OCI-LY3 (cell line): ENCODE results near the gene SLC8A1.

ENCODE experiments used
- EZH2phosphoT487 ChIP-seq: fragments of 200-600 bp; shearing (Covaris generic); IDR thresholded peaks from 2 replicates; pipeline ENCODE4 v1.6.1; 2018; ENCODE audit warnings: antibody characterized with exemption, mixed run types, low read depth
- TF ChIP-seq, protein P1 (sequence below): fragments of 200-600, 300-600 bp; sonication (generic); IDR thresholded peaks from 2 replicates; pipeline ENCODE4 v1.5.1; 2014; ENCODE audit warnings: antibody characterized with exemption, low read length, low read depth

DNA sequence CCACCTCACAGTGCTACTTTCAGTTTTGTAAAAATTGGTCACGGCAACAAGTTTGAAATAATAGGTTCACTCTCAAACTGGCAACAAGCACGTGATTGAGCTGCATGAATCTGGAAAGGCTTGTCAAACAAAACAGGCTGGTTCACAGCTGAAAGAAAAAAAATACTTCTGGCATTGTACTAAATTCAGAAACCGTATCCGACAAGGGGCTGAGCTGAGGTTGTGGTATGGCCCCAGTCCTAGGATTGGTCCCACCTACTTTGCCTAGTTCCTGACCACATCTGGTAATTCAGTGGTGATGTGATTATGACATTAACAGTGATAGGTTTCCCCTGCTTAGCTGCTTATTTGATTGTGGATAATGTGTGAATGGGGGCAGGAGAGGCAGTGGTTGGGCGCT is 346.3 kb downstream of the SLC8A1 start:
- TF ChIP-seq, protein P1, sequence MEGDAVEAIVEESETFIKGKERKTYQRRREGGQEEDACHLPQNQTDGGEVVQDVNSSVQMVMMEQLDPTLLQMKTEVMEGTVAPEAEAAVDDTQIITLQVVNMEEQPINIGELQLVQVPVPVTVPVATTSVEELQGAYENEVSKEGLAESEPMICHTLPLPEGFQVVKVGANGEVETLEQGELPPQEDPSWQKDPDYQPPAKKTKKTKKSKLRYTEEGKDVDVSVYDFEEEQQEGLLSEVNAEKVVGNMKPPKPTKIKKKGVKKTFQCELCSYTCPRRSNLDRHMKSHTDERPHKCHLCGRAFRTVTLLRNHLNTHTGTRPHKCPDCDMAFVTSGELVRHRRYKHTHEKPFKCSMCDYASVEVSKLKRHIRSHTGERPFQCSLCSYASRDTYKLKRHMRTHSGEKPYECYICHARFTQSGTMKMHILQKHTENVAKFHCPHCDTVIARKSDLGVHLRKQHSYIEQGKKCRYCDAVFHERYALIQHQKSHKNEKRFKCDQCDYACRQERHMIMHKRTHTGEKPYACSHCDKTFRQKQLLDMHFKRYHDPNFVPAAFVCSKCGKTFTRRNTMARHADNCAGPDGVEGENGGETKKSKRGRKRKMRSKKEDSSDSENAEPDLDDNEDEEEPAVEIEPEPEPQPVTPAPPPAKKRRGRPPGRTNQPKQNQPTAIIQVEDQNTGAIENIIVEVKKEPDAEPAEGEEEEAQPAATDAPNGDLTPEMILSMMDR, result no peak
- TF ChIP-seq EZH2phosphoT487, result no peak
